HCT116 (cell line): ENCODE data around the gene FAXDC2. TPM values are rescaled to one million over a fixed set of nuclear protein-coding genes. Genes with fewer than 3 reads are reported as not detected.

ENCODE experiments used
- ATAC-seq: fragments of 200-7000 bp; cut with Tn5 transposase; 2 replicates; pipeline ENCODE4 v1.9.1; 2020; ENCODE audit warnings: mild to moderate bottlenecking, moderate library complexity
- BruUV-seq: library from RNA; stranded (reverse); fragments of 400-500 nt; replicated peaks from 2 replicates; lab custom pipeline; 2021; lab: Mats Ljungman, UMichigan
- CTCF ChIA-PET: fragments of 300-600 bp; sonication (Branson Sonifier 250); formaldehyde crosslinking; loops from one replicate; lab custom pipeline; 2021; ENCODE audit warnings: antibody characterized with exemption; lab: Charles Lee
- POLR2A ChIA-PET: fragments of 300-600, 350-600 bp; sonication (Branson Sonifier 250); formaldehyde crosslinking; loops from one replicate; lab custom pipeline; 2021; ENCODE audit warnings: antibody characterized with exemption; lab: Charles Lee
- RAD21 ChIA-PET, 2 experiments: fragments of 300-600 bp; sonication (Branson Sonifier 250); formaldehyde crosslinking; loops; one replicate each; lab custom pipeline; 2023; ENCODE audit warnings: low total read pairs in 2 of 2; ENCODE audit not compliant: uncharacterized antibody in 2 of 2, unreplicated experiment in 2 of 2, low non-redundant PET in 1 of 2; lab: Charles Lee
- DNase-seq: peaks from one replicate; pipeline ENCODE4 v3.0.0-alpha.2; 2010; ENCODE audit warnings: low read depth, low spot score
- H2AFZ ChIP-seq: fragments of 200-600 bp; shearing (Covaris generic), sonication (generic); 2 replicates; pipeline ENCODE4 v1.6.1; 2017; ENCODE audit warnings: low read depth, mixed run types, mixed read lengths, antibody characterized with exemption, low read length; ENCODE audit not compliant: poor library complexity, severe bottlenecking
- H3K27ac ChIP-seq: 2 replicates; pipeline ENCODE4 v1.5.1; 2012; ENCODE audit warnings: low read depth, low read length
- H3K27me3 ChIP-seq: fragments of 200-600 bp; sonication (generic); 2 replicates; pipeline ENCODE4 v1.6.1; 2016; ENCODE audit warnings: mixed run types, low read length, mixed read lengths; ENCODE audit not compliant: insufficient read depth
- H3K36me3 ChIP-seq, 2 experiments: fragments of 200-500 bp in 1 of 2; fragments of 200-600 bp in 1 of 2; sonication (Bioruptor generic) in 1 of 2; sonication (generic) in 1 of 2; 2 replicates each; pipeline versions ENCODE4 v1.5.1 to v1.6.1; 2014 to 2016; ENCODE audit warnings: low read length in 2 of 2, inconsistent platforms in 1 of 2, mixed read lengths in 1 of 2, mixed run types in 1 of 2; ENCODE audit not compliant: insufficient read depth in 2 of 2, control insufficient read depth in 1 of 2
- H3K4me1 ChIP-seq, 2 experiments: fragments of 200-600 bp in 1 of 2; sonication (generic) in 1 of 2; 2 replicates each; pipeline versions ENCODE4 v1.5.1 to v1.6.1; 2012 to 2017; ENCODE audit warnings: low read length in 2 of 2, inconsistent platforms in 1 of 2, mild to moderate bottlenecking in 1 of 2, mixed read lengths in 1 of 2, mixed run types in 1 of 2, moderate library complexity in 1 of 2; ENCODE audit not compliant: insufficient read depth in 2 of 2, control insufficient read depth in 1 of 2
- H3K4me2 ChIP-seq: fragments of 200-600 bp; sonication (generic); 2 replicates; pipeline ENCODE4 v1.6.1; 2017; ENCODE audit warnings: mixed run types, low read length, mixed read lengths
- H3K4me3 ChIP-seq, 2 experiments: fragments of 200-600 bp in 1 of 2; sonication (generic) in 1 of 2; replicated peaks in 1 of 2; 2 replicates each; pipeline ENCODE4 v1.5.1; 2011 to 2016; ENCODE audit warnings: low read length in 2 of 2, control low read depth in 1 of 2, low read depth in 1 of 2, mild to moderate bottlenecking in 1 of 2, mixed read lengths in 1 of 2, mixed run types in 1 of 2
- H3K79me2 ChIP-seq: fragments of 200-600 bp; sonication (generic); 2 replicates; pipeline ENCODE4 v1.6.1; 2017; ENCODE audit warnings: mild to moderate bottlenecking, mixed run types, low read length, moderate library complexity, mixed read lengths; ENCODE audit not compliant: insufficient read depth
- H3K9ac ChIP-seq: fragments of 200-600 bp; sonication (generic); 2 replicates; pipeline ENCODE4 v1.6.1; 2016; ENCODE audit warnings: low read length, mixed read lengths
- H3K9me2 ChIP-seq: fragments of 200-600 bp; sonication (generic), shearing (Covaris generic); 2 replicates; pipeline ENCODE4 v1.6.1; 2017; ENCODE audit warnings: mixed run types, mild to moderate bottlenecking, moderate library complexity; ENCODE audit not compliant: insufficient read depth
- H3K9me3 ChIP-seq, 2 experiments: fragments of 200-500 bp in 1 of 2; fragments of 200-600 bp in 1 of 2; sonication (Bioruptor generic) in 1 of 2; sonication (generic) in 1 of 2; 2 replicates each; pipeline ENCODE4 v1.6.1; 2014 to 2017; ENCODE audit warnings: low read length in 2 of 2, mixed read lengths in 2 of 2, inconsistent platforms in 1 of 2, low read depth in 1 of 2, mild to moderate bottlenecking in 1 of 2, mixed run types in 1 of 2, moderate library complexity in 1 of 2; ENCODE audit not compliant: control insufficient read depth in 1 of 2, insufficient read depth in 1 of 2
- H4K20me1 ChIP-seq: fragments of 200-600 bp; sonication (generic), shearing (Covaris generic); 2 replicates; pipeline ENCODE4 v1.6.1; 2017; ENCODE audit warnings: mixed run types, mild to moderate bottlenecking, moderate library complexity; ENCODE audit not compliant: insufficient read depth
- ATF3 ChIP-seq: IDR thresholded peaks from 2 replicates; pipeline ENCODE4 v1.6.1; 2012
- CTCF ChIP-seq, 3 experiments: fragments of 200-600 bp in 1 of 3; sonication (generic) in 1 of 3; IDR thresholded peaks in 2 of 3; conservative IDR thresholded peaks in 1 of 3; 2 replicates each; pipeline ENCODE4 v1.5.1; 2012 to 2017; ENCODE audit warnings: low read depth in 2 of 3, low read length in 2 of 3, antibody characterized with exemption in 1 of 3, borderline replicate concordance in 1 of 3, control low read depth in 1 of 3, mild to moderate bottlenecking in 1 of 3, mixed read lengths in 1 of 3, mixed run types in 1 of 3, moderate library complexity in 1 of 3; ENCODE audit not compliant: insufficient read depth in 1 of 3
- EGR1 ChIP-seq: IDR thresholded peaks from 2 replicates; pipeline ENCODE4 v1.6.1; 2012; ENCODE audit warnings: low read depth
- EZH2phosphoT487 ChIP-seq: fragments of 200-600 bp; IDR thresholded peaks from 2 replicates; pipeline ENCODE4 v1.6.1; 2018; ENCODE audit warnings: antibody characterized with exemption, borderline replicate concordance
- POLR2A ChIP-seq: IDR thresholded peaks from 2 replicates; pipeline ENCODE4 v1.7.0; 2011; ENCODE audit warnings: borderline replicate concordance; ENCODE audit not compliant: insufficient read depth, insufficient read length; ENCODE audit errors: extremely low read depth
- POLR2AphosphoS5 ChIP-seq: IDR thresholded peaks from 2 replicates; pipeline ENCODE4 v1.6.1; 2011; ENCODE audit warnings: mild to moderate bottlenecking, low read depth, low read length, moderate library complexity
- RAD21 ChIP-seq: IDR thresholded peaks from 2 replicates; pipeline ENCODE4 v1.6.1; 2012; ENCODE audit warnings: low read depth, mild to moderate bottlenecking
- REST ChIP-seq: IDR thresholded peaks from 2 replicates; pipeline ENCODE4 v1.6.1; 2012; ENCODE audit warnings: low read depth
- SIN3A ChIP-seq: IDR thresholded peaks from 2 replicates; pipeline ENCODE4 v1.6.1; 2012; ENCODE audit warnings: low read depth
- SRF ChIP-seq: IDR thresholded peaks from 2 replicates; pipeline ENCODE4 v1.6.1; 2012; ENCODE audit warnings: low read depth
- TCF7L2 ChIP-seq: IDR thresholded peaks from 2 replicates; pipeline ENCODE4 v1.7.0; 2011; ENCODE audit warnings: borderline replicate concordance, inconsistent platforms; ENCODE audit not compliant: insufficient read depth, insufficient read length; ENCODE audit errors: extremely low read depth
- intact Hi-C: fragments of 100-400 bp; cut with micrococcal nuclease; formaldehyde crosslinking; loops from 2 replicates; pipeline ENCODE4 v1.10.0; 2022
- total RNA-seq: library from RNA; stranded (reverse); gene quantifications from one replicate; pipeline ENCODE4 v1.2.1, GENCODE V29; 2021; ENCODE audit not compliant: unreplicated experiment
- TF ChIP-seq, protein P1 (sequence below): IDR thresholded peaks from 2 replicates; pipeline ENCODE4 v1.6.1; 2012

FAXDC2 gene
- total RNA-seq, 1 experiment from 2014 or later, result 0.22 TPM

DNA sequence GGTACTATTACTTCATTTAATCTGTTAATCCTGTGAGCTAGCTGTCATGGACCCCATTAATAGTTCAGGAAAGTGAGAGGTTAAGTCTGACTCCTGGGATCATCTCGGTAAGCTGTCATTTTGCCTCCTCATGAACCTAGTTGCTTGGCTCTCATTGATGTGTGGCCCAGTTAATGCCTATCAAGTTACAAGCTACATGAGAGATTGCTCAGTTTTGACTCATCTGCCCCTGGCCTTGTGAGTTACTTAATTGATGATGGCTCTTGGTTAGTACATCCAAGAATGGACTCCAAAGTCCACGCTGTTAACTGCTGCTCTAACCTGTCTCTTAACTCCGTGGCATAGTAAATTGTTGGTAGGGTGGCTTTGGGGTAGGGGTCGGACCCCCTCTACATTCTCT is 71.3 kb downstream of the FAXDC2 start (continued):
- no peak for TF ChIP-seq TCF7L2

GRCh38 chr5:154778534-154778933 is 71.9 kb downstream of the FAXDC2 start:
- H3K9ac ChIP-seq, result no peak overlapping the region
- H3K9me3 ChIP-seq, result no peaks in the 10 kb centered on the region
- H3K79me2 ChIP-seq, result peaks cover 100% of the 10 kb centered on the region
- ATAC-seq (no peak), DNase-seq (no peak)
- no peaks in the 10 kb centered on the region for H3K9me2 ChIP-seq
- peaks cover 64% of the 10 kb centered on the region; the same call in 1 of the 2 replicates for H4K20me1 ChIP-seq
- RAD21 ChIA-PET, result no interaction called here
- peak overlapping the region; percentile 58 for H3K4me2 ChIP-seq
- TF ChIP-seq SIN3A, result 0 out of 2 replicates have a peak, but pooled peaks have one; percentile 16
- no peak for TF ChIP-seq EZH2phosphoT487
- no TSS peak for BruUV-seq
- peaks cover 11 to 63% of the 10 kb centered on the region in 2 experiments for H3K4me1 ChIP-seq
- POLR2A ChIA-PET, result no interaction called here
- no peak overlapping the region for H2AFZ ChIP-seq
- intact Hi-C loops, result no loop called here
- CTCF ChIA-PET, result no interaction called here
- no peaks in the 10 kb centered on the region for H3K27me3 ChIP-seq
- H3K4me3 ChIP-seq, result no peak overlapping the region
- H3K36me3 ChIP-seq, result no peaks in the 10 kb centered on the region
- no peak overlapping the region for H3K27ac ChIP-seq

DNA sequence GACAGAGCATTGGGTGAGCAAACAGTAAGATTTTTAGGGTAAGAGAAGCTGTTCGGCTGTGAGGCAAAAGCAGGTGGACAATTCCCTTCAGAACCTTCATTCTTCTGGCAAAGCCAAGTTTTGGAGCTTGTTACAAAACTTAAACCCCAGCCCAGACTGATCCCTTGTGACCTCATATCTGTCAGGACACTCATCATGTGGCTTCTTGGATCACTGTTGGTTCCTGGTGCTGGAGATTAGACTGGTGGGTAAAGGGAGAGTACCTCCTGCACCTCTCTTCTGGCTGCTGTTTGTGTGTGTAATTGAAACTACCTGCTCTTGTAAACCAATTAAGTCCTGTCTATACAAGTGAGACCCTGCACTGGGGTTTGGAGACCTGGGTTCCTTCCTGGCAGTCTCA is 74.2 kb downstream of the FAXDC2 start:
- H3K4me2 ChIP-seq, result no peak overlapping the region
- ChIA-PET CTCF (no interaction called here), RAD21 (no interaction called here), POLR2A (no interaction called here)
- no peak overlapping the region for H3K9ac ChIP-seq
- H4K20me1 ChIP-seq, result peaks cover 52% of the 10 kb centered on the region; the same call in 1 of the 2 replicates
- H3K36me3 ChIP-seq, result no peaks in the 10 kb centered on the region
- intact Hi-C loops, result no loop called here
- no peak overlapping the region for H3K27ac ChIP-seq
- no peak overlapping the region for H2AFZ ChIP-seq
- H3K4me3 ChIP-seq, result no peak overlapping the region
- H3K79me2 ChIP-seq, result peaks cover 100% of the 10 kb centered on the region
- H3K9me3 ChIP-seq, result no peaks in the 10 kb centered on the region
- DNase-seq (no peak), ATAC-seq (no peak)
- no peaks in the 10 kb centered on the region for H3K9me2 ChIP-seq
- H3K4me1 ChIP-seq, result peaks cover 18 to 68% of the 10 kb centered on the region in 2 experiments
- BruUV-seq, result no TSS peak
- no peaks in the 10 kb centered on the region for H3K27me3 ChIP-seq
- no peak for TF ChIP-seq EZH2phosphoT487
- TF ChIP-seq, protein P1, sequence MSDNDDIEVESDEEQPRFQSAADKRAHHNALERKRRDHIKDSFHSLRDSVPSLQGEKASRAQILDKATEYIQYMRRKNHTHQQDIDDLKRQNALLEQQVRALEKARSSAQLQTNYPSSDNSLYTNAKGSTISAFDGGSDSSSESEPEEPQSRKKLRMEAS, result no peak
- no peak for TF ChIP-seq ATF3
- no peak for TF ChIP-seq RAD21
- TF ChIP-seq SRF, result no peak
- TF ChIP-seq POLR2AphosphoS5, result no peak
- no peak for TF ChIP-seq CTCF (IDR thresholded peaks at IDR 0.05 in 2 of 3, conservative IDR thresholded peaks at IDR 0.05 in 1 of 3; ENCODE audit: borderline replicate concordance in 1 of 3, insufficient read depth in 1 of 3, low read depth in 2 of 3, low read length in 2 of 3)
- no peak for TF ChIP-seq EGR1
- no peak for TF ChIP-seq POLR2A
- no peak for TF ChIP-seq SIN3A
- no peak for TF ChIP-seq REST
